Measurements from ENCODE around the gene SLC35F2.
"Not testable (repeated sequence)": the region's sequence is repeated elsewhere in the genome, so short reads cannot be mapped to it uniquely, and the experiment has no call there.

SLC35F2 gene

GRCh38 chr11:107858217-107859070 lies at the start of gene SLC35F2:
SLC35F2 (minus strand) TSS chr11:107858787; CDS start chr11:107858767, 20 bp downstream.
- peak; percentile 46 to 59 for DNase-seq (ENCODE audit: low read depth in 1 of 2, low spot score in 1 of 2)

GRCh38 chr11:107908211-107908610 lies 49.6 kb upstream of the SLC35F2 start:
- DNase-seq (ENCODE audit: low read depth in 1 of 2, low spot score in 1 of 2): no peak

- no peak for DNase-seq (ENCODE audit: low read depth in 1 of 2, low spot score in 1 of 2)
These were observed 39.7 kb upstream of the SLC35F2 start for GRCh38 chr11:107898270-107898669.

GRCh38 chr11:107882095-107882820 lies 23.7 kb upstream of the SLC35F2 start:
- no peak for DNase-seq (ENCODE audit: low read depth in 1 of 2, low spot score in 1 of 2)

GRCh38 chr11:107881471-107881870 lies 22.9 kb upstream of the SLC35F2 start:
- DNase-seq (ENCODE audit: low read depth in 1 of 2, low spot score in 1 of 2): not testable (repeated sequence)

- DNase-seq (ENCODE audit: low read depth in 1 of 2, low spot score in 1 of 2): no peak
These were observed 17.6 kb upstream of the SLC35F2 start for GRCh38 chr11:107876141-107876540.

GRCh38 chr11:107864591-107864990 lies 6.0 kb upstream of the SLC35F2 start:
- no peak for DNase-seq (ENCODE audit: low read depth in 1 of 2, low spot score in 1 of 2)

GRCh38 chr11:107860688-107861087 lies 2.1 kb upstream of the SLC35F2 start:
- no peak for DNase-seq (ENCODE audit: low read depth in 1 of 2, low spot score in 1 of 2)

- DNase-seq (ENCODE audit: low read depth in 1 of 2, low spot score in 1 of 2): not testable (repeated sequence)
These were observed 1.6 kb upstream of the SLC35F2 start for GRCh38 chr11:107860240-107860620.

GRCh38 chr11:107859459-107860239 lies 1.1 kb upstream of the SLC35F2 start:
- DNase-seq (ENCODE audit: low read depth in 1 of 2, low spot score in 1 of 2): no peak

- DNase-seq (ENCODE audit: low read depth in 1 of 2, low spot score in 1 of 2): no peak
These were observed 904 bp downstream of the SLC35F2 start for GRCh38 chr11:107857550-107858216.

GRCh38 chr11:107856981-107857517 lies 1.5 kb downstream of the SLC35F2 start:
- DNase-seq (ENCODE audit: low read depth in 1 of 2, low spot score in 1 of 2): no peak

GRCh38 chr11:107856180-107856980 lies 2.2 kb downstream of the SLC35F2 start:
- DNase-seq (ENCODE audit: low read depth in 1 of 2, low spot score in 1 of 2): no peak

- no peak for DNase-seq (ENCODE audit: low read depth in 1 of 2, low spot score in 1 of 2)
These were observed 5.5 kb downstream of the SLC35F2 start for GRCh38 chr11:107853070-107853469.

- DNase-seq (ENCODE audit: low read depth in 1 of 2, low spot score in 1 of 2): no peak
These were observed 6.8 kb downstream of the SLC35F2 start for GRCh38 chr11:107851704-107852310.

GRCh38 chr11:107849790-107850189 lies 8.8 kb downstream of the SLC35F2 start:
- DNase-seq (ENCODE audit: low read depth in 1 of 2, low spot score in 1 of 2): no peak

GRCh38 chr11:107848345-107848744 lies 10.2 kb downstream of the SLC35F2 start:
- no peak for DNase-seq (ENCODE audit: low read depth in 1 of 2, low spot score in 1 of 2)

GRCh38 chr11:107847184-107847583 lies 11.4 kb downstream of the SLC35F2 start:
- DNase-seq (ENCODE audit: low read depth in 1 of 2, low spot score in 1 of 2): no peak

GRCh38 chr11:107844041-107844440 lies 14.5 kb downstream of the SLC35F2 start:
- DNase-seq (ENCODE audit: low read depth in 1 of 2, low spot score in 1 of 2): no peak

Data from stimulated activated CD4-positive, alpha-beta T cell treated with anti-CD3 and anti-CD28 coated beads, Interleukin-15, amount 100 ng/mL, for 1 hour (primary cell).